GM19467 (cell line): ENCODE measurements around the gene EYA4.

Source experiments
- ATAC-seq: cut with Tn5 transposase; IDR thresholded peaks from one replicate; pipeline ENCODE4 v1.9.1; 2021; ENCODE audit warnings: mild to moderate bottlenecking, moderate library complexity; ENCODE audit not compliant: unreplicated experiment

The EYA4 gene

GRCh38 chr6:133435065-133435728 lies 194.0 kb downstream of the EYA4 start:
- ATAC-seq: no peak

- no peak for ATAC-seq
Measured at GRCh38 chr6:133436652-133437051, 195.5 kb downstream of the EYA4 start.

- ATAC-seq: no peak
Measured at GRCh38 chr6:133441491-133441890, 200.3 kb downstream of the EYA4 start.

GRCh38 chr6:133446789-133447188 lies 205.6 kb downstream of the EYA4 start:
- ATAC-seq: no peak

- no peak for ATAC-seq
Measured at GRCh38 chr6:133447924-133448323, 206.8 kb downstream of the EYA4 start.

GRCh38 chr6:133456439-133456838 lies 215.3 kb downstream of the EYA4 start:
- ATAC-seq: no peak

- ATAC-seq: no peak
Measured at GRCh38 chr6:133456944-133457343, 215.8 kb downstream of the EYA4 start.

- ATAC-seq: no peak
Measured at GRCh38 chr6:133460101-133460500, 218.9 kb downstream of the EYA4 start.

GRCh38 chr6:133463790-133464189 lies 222.6 kb downstream of the EYA4 start:
- ATAC-seq: no peak

- ATAC-seq: no peak
Measured at GRCh38 chr6:133466680-133467079, 225.5 kb downstream of the EYA4 start.

- no peak for ATAC-seq
Measured at GRCh38 chr6:133467231-133467981, 226.2 kb downstream of the EYA4 start.

GRCh38 chr6:133467982-133468380 lies 226.8 kb downstream of the EYA4 start:
- no peak for ATAC-seq

- ATAC-seq: no peak
Measured at GRCh38 chr6:133468591-133468990, 227.4 kb downstream of the EYA4 start.

GRCh38 chr6:133474516-133474915 lies 233.4 kb downstream of the EYA4 start:
- ATAC-seq: no peak

GRCh38 chr6:133478673-133479072 lies 237.5 kb downstream of the EYA4 start:
- ATAC-seq: no peak

- ATAC-seq: no peak
Measured at GRCh38 chr6:133487174-133487573, 246.0 kb downstream of the EYA4 start.

GRCh38 chr6:133495205-133495903 lies 254.2 kb downstream of the EYA4 start:
- no peak for ATAC-seq

GRCh38 chr6:133499662-133500061 lies 258.5 kb downstream of the EYA4 start:
- no peak for ATAC-seq

- ATAC-seq: no peak
Measured at GRCh38 chr6:133501675-133502270, 260.6 kb downstream of the EYA4 start.

- ATAC-seq: no peak
Measured at GRCh38 chr6:133502441-133503335, 261.5 kb downstream of the EYA4 start.

GRCh38 chr6:133503336-133503729 lies 262.2 kb downstream of the EYA4 start:
- no peak for ATAC-seq
